HG02870 (cell line): ENCODE measurements around the gene DCDC2.
A peak's percentile ranks its signal among the peaks of the same experiment; 100 is the strongest.
"Not testable (repeated sequence)": the region's sequence is repeated elsewhere in the genome, so short reads cannot be mapped to it uniquely, and the experiment has no call there.

Source experiments
- ATAC-seq: cut with Tn5 transposase; IDR thresholded peaks from one replicate; pipeline ENCODE4 v1.9.1; 2021; ENCODE audit warnings: mild to moderate bottlenecking, moderate library complexity; ENCODE audit not compliant: unreplicated experiment

DCDC2 gene

GRCh38 chr6:24357336-24358218 is at the start of gene DCDC2:
TSS of gene DCDC2 (minus strand) at chr6:24358059. CDS start at chr6:24357750, 309 bp downstream.
- ATAC-seq: no peak

DNA sequence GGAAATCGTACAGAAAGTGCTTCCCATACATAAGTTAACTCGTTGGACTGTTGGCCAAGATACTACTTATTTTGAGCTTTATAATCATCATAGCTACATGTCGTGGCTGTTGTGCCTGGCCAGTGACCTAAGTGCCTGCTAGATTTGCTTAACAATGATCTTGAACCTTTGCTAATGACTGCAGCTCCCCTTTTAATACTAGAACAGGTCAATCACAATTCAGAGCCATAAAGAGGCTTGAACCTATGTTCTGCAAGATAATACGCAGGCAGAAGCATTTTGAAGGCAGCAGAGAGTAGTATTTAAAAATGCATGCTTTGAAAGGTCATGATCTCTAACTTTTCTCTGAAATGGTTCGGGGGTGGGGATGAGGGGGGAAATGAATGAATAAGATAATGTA is 47.4 kb upstream of the DCDC2 start:
- no peak for ATAC-seq

GRCh38 chr6:24403501-24403824 is 45.6 kb upstream of the DCDC2 start:
- ATAC-seq: no peak

GRCh38 chr6:24402697-24403500 is 45.0 kb upstream of the DCDC2 start, which contains the start of gene MRS2:
TSS of gene MRS2 (plus strand) at chr6:24402936. CDS start at chr6:24403047, 111 bp downstream.
- ATAC-seq: peak; percentile 96

- ATAC-seq: no peak
These were observed 43.6 kb upstream of the DCDC2 start for GRCh38 chr6:24401458-24401857.

- ATAC-seq: not testable (repeated sequence)
These were observed 42.5 kb upstream of the DCDC2 start for GRCh38 chr6:24400045-24401039.

- no peak for ATAC-seq
These were observed 39.8 kb upstream of the DCDC2 start for GRCh38 chr6:24397631-24398030.

- ATAC-seq: no peak
These were observed 39.0 kb upstream of the DCDC2 start for GRCh38 chr6:24396824-24397223.

- ATAC-seq: no peak
These were observed 37.0 kb upstream of the DCDC2 start for GRCh38 chr6:24394780-24395437.

DNA sequence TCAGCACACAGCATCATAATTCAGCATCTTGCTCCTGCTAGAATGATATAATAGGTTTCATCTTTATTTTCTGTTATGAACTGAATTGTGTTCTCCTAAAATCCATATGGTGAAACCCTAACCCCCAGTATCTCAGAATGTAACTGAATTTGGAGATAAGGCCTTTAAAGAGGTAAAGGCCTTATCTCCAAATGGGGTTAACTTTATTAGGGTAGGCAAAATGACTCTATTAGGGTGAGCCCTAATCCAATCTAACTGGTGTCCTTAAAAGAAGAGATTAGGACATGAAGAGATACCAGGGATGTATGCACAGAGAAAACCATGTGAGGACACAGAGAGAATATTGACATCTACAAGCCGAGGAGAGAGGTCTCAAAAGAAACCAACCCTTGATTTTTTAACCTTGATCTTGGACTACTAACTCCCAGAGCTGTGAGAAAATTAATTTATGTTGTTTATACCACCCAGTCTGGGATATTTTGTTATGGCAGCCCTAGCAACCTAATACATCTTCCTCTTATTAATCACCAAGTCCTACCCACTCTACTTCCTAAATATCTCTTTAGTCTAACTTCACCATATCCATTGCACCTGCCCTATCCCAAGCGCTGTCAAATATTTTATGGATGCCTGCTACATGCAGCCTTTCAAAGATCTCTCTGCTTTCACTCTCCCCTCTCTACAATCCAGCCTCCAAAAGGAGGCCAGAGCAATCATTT is 36.4 kb upstream of the DCDC2 start:
- ATAC-seq: no peak

- peak; percentile 95 for ATAC-seq
These were observed 34.0 kb upstream of the DCDC2 start for GRCh38 chr6:24391756-24392405.

DNA sequence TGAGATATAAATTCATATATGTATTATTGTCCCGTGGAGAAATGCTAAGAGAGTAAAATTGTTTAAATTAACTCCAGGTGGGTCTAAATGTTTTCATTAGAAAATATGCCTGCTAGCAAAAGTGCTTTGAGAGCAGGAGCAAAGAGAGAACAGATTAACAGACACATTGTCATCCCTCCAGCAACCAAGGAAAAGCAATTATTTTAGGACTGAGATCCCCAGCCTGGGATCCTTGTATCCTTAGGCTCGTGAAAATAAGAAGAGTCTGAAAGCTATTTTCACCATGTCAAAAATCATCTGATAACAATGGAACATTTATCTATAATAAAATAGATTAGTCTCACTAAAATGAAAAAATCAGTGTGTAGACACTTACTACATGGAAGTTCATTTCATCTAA is 33.3 kb upstream of the DCDC2 start:
- ATAC-seq: no peak

- no peak for ATAC-seq
These were observed 30.0 kb upstream of the DCDC2 start for GRCh38 chr6:24387818-24388217.

DNA sequence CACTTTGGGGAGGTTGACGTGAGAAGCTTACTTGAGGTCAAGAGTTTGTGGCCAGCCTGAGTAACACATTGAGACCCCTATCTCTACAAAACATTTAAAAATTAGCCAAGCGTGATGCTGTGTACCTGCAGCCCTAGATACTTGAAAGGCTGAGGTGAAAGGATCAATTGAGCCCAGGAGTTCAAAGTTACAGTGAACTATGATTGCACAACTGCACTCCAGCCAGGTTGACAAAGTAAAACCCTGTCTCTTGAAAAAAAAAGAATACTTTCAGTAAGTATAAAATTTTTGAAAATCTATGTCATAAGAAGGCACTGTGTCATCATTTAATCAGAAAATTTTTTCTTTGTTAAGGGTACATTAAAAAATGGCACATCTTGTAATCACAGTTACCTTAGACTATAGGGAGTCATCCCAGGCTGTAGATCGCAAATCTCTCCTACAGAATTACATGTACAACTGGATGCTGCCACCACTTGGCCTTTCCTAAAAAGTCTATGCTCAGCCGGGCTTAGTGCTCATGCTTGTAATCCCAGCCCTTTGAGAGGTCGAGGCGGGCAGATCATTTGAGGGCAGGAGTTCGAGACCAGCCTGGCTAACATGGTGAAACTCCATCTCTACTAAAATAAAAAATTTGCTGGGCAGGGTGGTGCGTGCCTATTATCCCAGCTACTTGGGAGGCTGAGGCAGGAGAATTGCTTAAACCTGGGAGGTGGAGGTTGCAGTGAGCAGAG is 27.8 kb upstream of the DCDC2 start:
- ATAC-seq: no peak

DNA sequence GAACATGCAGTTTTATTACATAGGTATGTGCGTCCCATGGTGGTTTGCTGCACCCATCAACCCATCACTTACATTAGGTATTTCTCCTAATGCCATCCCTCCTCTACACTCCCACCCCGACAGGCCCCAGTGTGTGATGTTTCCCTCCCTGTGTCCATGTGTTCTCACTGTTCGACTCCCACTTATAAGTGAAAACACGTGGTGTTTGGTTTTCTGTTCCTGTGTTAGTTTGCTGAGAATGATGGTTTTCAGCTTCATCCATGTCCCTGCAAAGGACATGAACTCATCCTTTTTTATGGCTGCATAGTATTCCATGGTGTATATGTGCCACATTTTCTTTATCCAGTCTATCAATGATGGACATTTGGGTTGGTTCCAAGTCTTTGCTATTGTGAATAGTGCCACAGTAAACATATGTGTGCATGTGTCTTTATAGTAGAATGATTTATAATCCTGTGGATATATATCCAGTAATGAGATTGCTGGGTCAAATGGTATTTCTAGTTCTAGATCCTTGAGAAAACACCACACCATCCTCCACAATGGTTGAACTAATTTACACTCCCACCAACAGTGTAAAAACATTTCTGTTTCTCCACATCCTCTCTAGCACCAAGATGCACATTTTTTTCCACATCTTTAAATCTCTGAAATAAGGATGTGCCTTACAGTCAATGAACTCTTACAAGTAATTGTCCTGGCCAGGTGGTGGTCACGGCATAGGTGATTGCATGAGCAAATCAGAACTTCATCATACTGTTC is 26.7 kb upstream of the DCDC2 start:
- not testable (repeated sequence) for ATAC-seq

- not testable (repeated sequence) for ATAC-seq
These were observed 25.1 kb upstream of the DCDC2 start for GRCh38 chr6:24382891-24383494.

GRCh38 chr6:24382220-24382540 is 24.3 kb upstream of the DCDC2 start:
- ATAC-seq: no peak
